GM11168 (cell line): ENCODE results near the gene GPR15.

Experiments used
- in situ Hi-C: fragments of 300-500 bp; cut with MboI; formaldehyde crosslinking; loops from one replicate; pipeline ENCODE4 v1.12.0; 2022; ENCODE audit warnings: low sequenced_read_pairs; ENCODE audit not compliant: unreplicated experiment

Gene GPR15

GRCh38 chr3:98531622-98532274, at the start of gene GPR15:
Gene GPR15 (plus strand): TSS chr3:98531978. CDS start chr3:98532034, 56 bp downstream.
- in situ Hi-C loops: no loop called here

- in situ Hi-C loops: no loop called here
Measured at GRCh38 chr3:98482717-98483482, 48.9 kb upstream of the GPR15 start.

GRCh38 chr3:98483626-98484025, 48.2 kb upstream of the GPR15 start:
- in situ Hi-C loops: no loop called here

- in situ Hi-C loops: no loop called here
Measured at GRCh38 chr3:98497381-98497780, 34.4 kb upstream of the GPR15 start, which contains the start of gene OR5K2. Gene OR5K2 (plus strand): TSS chr3:98497681. CDS start chr3:98497681, 0 bp downstream.

GRCh38 chr3:98500019-98500418, 31.8 kb upstream of the GPR15 start:
- in situ Hi-C loops: loop anchor here (25.0 kb wide), 1 partner anchor 138 kb away; the partner anchor contains the start of gene OR5K4

- in situ Hi-C loops: loop anchor here (25.0 kb wide), 1 partner anchor 139 kb away; the partner anchor contains the start of gene OR5K4
Measured at GRCh38 chr3:98501270-98501669, 30.5 kb upstream of the GPR15 start.

GRCh38 chr3:98501863-98502576, 29.8 kb upstream of the GPR15 start:
- in situ Hi-C loops: loop anchor here (25.0 kb wide), 1 partner anchor 140 kb away; the partner anchor contains the start of gene OR5K4

GRCh38 chr3:98504539-98504938, 27.2 kb upstream of the GPR15 start:
- in situ Hi-C loops: loop anchor here (25.0 kb wide), 1 partner anchor 142 kb away; the partner anchor contains the start of gene OR5K4

GRCh38 chr3:98508582-98508981, 23.2 kb upstream of the GPR15 start:
- in situ Hi-C loops: loop anchor here (25.0 kb wide), 1 partner anchor 146 kb away; the partner anchor contains the start of gene OR5K4

- in situ Hi-C loops: loop anchor here (25.0 kb wide), 1 partner anchor 150 kb away; the partner anchor contains the start of gene OR5K4
Measured at GRCh38 chr3:98512576-98512975, 19.2 kb upstream of the GPR15 start.

- in situ Hi-C loops: loop anchor here (25.0 kb wide), 1 partner anchor 151 kb away; the partner anchor contains the start of gene OR5K4
Measured at GRCh38 chr3:98513091-98513511, 18.7 kb upstream of the GPR15 start.

GRCh38 chr3:98513736-98514135, 18.0 kb upstream of the GPR15 start:
- in situ Hi-C loops: loop anchor here (25.0 kb wide), 1 partner anchor 151 kb away; the partner anchor contains the start of gene OR5K4

GRCh38 chr3:98514948-98515347, 16.8 kb upstream of the GPR15 start:
- in situ Hi-C loops: loop anchor here (25.0 kb wide), 1 partner anchor 153 kb away; the partner anchor contains the start of gene OR5K4

- in situ Hi-C loops: loop anchor here (25.0 kb wide), 1 partner anchor 157 kb away; the partner anchor contains the start of gene OR5K4
Measured at GRCh38 chr3:98518816-98519215, 13.0 kb upstream of the GPR15 start.

- in situ Hi-C loops: loop anchor here (25.0 kb wide), 1 partner anchor 157 kb away; the partner anchor contains the start of gene OR5K4
Measured at GRCh38 chr3:98519351-98519750, 12.4 kb upstream of the GPR15 start.

- in situ Hi-C loops: loop anchor here (25.0 kb wide), 1 partner anchor 160 kb away; the partner anchor contains the start of gene OR5K4
Measured at GRCh38 chr3:98521897-98522543, 9.8 kb upstream of the GPR15 start.

- in situ Hi-C loops: loop anchor here (25.0 kb wide), 1 partner anchor 160 kb away; the partner anchor contains the start of gene OR5K4
Measured at GRCh38 chr3:98522544-98523281, 9.1 kb upstream of the GPR15 start, which contains the start of gene CLDND1. Gene CLDND1 (minus strand): TSS chr3:98522902. CDS start chr3:98521424, 1,478 bp downstream.

- in situ Hi-C loops: loop anchor here (5.0 kb wide), 1 partner anchor 47 kb away; no protein-coding TSS in a partner anchor
Measured at GRCh38 chr3:98525494-98525893, 6.3 kb upstream of the GPR15 start.
